HUES64 (cell line): Measurements from ENCODE around the gene LRP6.
"Not testable (repeated sequence)": the region's sequence is repeated elsewhere in the genome, so short reads cannot be mapped to it uniquely, and the experiment has no call there.

Source experiments
- H3K27ac ChIP-seq: 2 replicates; pipeline ENCODE4 v1.7.0; 2013; ENCODE audit warnings: low read depth, low read length, inconsistent platforms
- H3K27me3 ChIP-seq: 2 replicates; pipeline ENCODE4 v1.6.1; 2013; ENCODE audit warnings: mild to moderate bottlenecking, low read length; ENCODE audit not compliant: insufficient read depth
- H3K36me3 ChIP-seq: 2 replicates; pipeline ENCODE4 v1.6.1; 2013; ENCODE audit warnings: mild to moderate bottlenecking, low read length; ENCODE audit not compliant: insufficient read depth
- H3K4me1 ChIP-seq: 2 replicates; pipeline ENCODE4 v1.6.1; 2013; ENCODE audit warnings: mild to moderate bottlenecking, low read length, moderate library complexity; ENCODE audit not compliant: insufficient read depth
- H3K4me3 ChIP-seq: 2 replicates; pipeline ENCODE4 v1.5.1; 2013; ENCODE audit warnings: mild to moderate bottlenecking, low read length, moderate library complexity
- H3K9ac ChIP-seq: 2 replicates; pipeline ENCODE4 v1.6.1; 2013; ENCODE audit warnings: mild to moderate bottlenecking, low read depth, low read length
- H3K9me3 ChIP-seq: 2 replicates; pipeline ENCODE4 v1.6.1; 2013; ENCODE audit warnings: low read depth, low read length; ENCODE audit not compliant: insufficient read depth
- WGBS: fragments of 150-250, 120-280 bp; methylation state at CpG from one replicate; pipeline ENCODE4 v1.1.7; 2013; ENCODE audit warnings: missing lambda C conversion rate; 5-methylcytosine and 5-hydroxymethylcytosine counted together

LRP6 gene

DNA sequence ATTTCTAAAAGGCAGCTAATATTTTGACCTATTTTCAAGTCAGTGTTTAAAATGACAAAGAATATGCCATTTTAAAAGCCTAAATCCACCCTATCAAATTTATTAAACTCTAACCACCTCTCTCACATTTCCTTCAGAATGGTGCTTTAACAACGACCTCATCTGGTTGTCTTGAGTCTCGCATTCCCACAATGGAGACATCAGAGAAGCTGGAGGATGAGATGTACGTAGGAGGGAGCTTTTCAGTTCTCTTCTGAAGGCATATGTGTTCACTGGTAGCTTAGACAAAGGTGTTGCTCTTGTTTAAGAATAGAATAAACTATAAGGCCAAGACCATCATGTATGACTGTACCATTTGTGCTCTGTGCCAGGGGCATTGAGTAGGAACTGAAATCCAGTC, 113.2 kb downstream of the LRP6 start:
- Histone ChIP-seq H3K36me3 (peaks cover 80% of the 10 kb centered on the region), H3K27ac (no peak overlapping the region), H3K9me3 (no peaks in the 10 kb centered on the region), H3K4me3 (no peak overlapping the region), H3K4me1 (no peaks in the 10 kb centered on the region), H3K9ac (no peak overlapping the region), H3K27me3 (no peaks in the 10 kb centered on the region)
- WGBS = 83% methylated on average over 3 of the region's 3 CpGs

DNA sequence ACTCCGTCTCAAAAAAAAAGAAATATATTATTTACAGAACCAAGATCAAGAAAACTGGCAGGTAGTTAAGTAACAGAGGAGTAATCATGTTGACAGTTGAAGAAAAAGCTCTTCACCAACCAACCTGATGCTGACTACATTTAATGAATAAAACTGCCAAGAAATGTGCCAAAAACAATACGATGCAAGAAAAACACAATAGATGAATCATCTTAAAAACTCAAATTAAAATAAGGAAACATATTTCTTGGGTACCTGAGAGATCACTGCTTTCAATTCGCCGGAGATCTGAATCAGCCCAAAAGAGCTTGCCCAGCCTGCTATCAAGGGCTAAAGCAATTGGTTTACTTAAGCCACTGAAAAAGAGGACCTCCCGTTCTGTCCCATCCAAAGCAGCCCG, 119.7 kb downstream of the LRP6 start:
- Histone ChIP-seq H3K9me3 (no peaks in the 10 kb centered on the region), H3K27ac (no peak overlapping the region), H3K9ac (no peak overlapping the region), H3K4me3 (no peak overlapping the region), H3K4me1 (no peaks in the 10 kb centered on the region), H3K27me3 (no peaks in the 10 kb centered on the region), H3K36me3 (peaks cover 72% of the 10 kb centered on the region)
- WGBS = 96% methylated on average over 5 of the region's 6 CpGs

DNA sequence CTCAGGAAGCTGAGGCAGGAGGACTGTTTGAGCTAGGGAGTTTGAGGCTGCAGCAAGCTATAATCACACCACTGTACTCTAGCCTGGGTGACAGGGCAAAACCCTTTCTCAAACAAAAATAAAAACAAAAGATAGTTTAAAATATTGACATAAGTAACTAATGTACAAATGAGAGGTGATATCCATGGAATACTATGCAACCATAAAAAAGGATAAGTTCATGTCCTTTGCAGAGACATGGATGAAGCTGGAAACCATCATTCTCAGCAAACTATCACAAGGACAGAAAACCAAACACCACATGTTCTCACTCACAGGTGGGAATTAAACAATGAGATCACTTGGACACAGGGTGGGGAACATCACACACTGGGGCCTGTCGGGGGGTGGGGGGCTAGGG, 122.3 kb downstream of the LRP6 start:
- H3K27ac ChIP-seq, H3K9me3 ChIP-seq, H3K4me1 ChIP-seq, H3K27me3 ChIP-seq, H3K9ac ChIP-seq, H3K4me3 ChIP-seq: not testable (repeated sequence)
- 100% methylated on average over 1 of the region's 1 CpG for WGBS
- peaks cover 59% of the 10 kb centered on the region for H3K36me3 ChIP-seq

DNA sequence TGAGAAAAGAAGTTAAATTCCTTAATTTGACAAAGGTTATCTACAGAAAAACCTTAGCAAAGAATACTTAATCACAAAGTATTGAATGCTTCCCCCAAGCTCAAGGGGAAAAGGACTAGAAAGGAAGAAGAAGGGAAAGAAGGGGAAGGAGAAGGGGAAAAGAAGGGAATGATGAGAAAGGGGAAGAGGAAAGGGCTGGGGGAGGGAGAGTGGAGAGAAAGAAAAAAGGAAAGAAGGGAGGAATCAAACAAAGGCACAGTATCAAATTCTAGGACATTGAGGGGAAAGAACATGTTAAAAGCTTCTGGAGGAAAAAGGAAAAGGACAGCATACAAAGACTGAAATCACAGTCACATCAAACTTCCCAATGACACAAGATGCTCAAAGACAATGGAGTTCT, 125.8 kb downstream of the LRP6 start:
- Histone ChIP-seq H3K9ac (no peak overlapping the region), H3K27ac (no peak overlapping the region), H3K4me1 (no peaks in the 10 kb centered on the region), H3K9me3 (no peaks in the 10 kb centered on the region), H3K36me3 (peaks cover 55% of the 10 kb centered on the region), H3K27me3 (no peaks in the 10 kb centered on the region), H3K4me3 (no peak overlapping the region)

DNA sequence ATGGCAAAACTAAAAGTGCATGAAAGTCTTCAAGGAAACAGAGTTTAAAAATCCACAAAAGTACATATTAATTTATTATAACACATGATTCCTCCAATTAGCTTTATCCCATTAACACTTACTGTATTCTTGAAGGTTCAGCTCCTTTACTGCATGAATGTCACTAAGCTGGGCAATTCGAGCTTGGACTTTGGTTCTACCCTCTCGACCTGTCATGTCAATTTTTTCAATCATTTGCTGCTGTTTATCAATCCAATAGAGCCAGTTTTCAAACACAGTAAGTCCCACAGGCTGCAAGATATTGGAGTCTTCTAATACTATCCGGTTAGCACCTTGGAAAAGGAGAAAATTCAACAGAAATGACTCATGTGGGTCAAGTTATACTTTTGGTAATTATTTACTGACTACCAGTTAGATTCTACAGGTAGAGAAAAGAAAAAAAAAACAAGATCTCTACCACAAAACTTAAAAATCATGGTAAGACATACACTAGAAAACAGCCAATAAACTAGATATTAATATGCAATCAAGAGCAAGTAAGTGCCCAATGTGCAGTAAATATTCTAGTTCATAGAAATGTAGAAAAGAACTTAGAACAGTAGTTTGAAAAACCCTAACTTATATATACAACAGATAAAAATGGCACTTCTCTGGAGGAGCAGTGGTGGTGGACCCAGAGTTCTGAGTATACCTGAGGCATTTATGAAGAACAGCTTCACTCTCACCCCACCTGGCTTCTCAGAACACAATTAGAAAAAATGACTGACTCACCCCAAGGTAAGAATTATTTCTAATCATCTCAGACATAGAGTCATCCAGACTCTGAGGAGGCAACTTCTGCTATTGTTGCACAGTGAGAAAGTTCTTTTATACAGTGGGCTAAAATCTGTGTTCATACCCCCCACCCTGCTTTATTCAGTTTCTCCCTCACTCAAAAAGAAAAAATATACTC, 128.4 kb downstream of the LRP6 start:
- Histone ChIP-seq H3K27ac (no peak overlapping the region), H3K4me3 (no peak overlapping the region), H3K4me1 (no peaks in the 10 kb centered on the region; the same call in 1 of the 2 replicates), H3K9ac (no peak overlapping the region), H3K36me3 (peaks cover 49% of the 10 kb centered on the region), H3K27me3 (no peaks in the 10 kb centered on the region), H3K9me3 (no peaks in the 10 kb centered on the region)
- 92% methylated on average over 3 of the region's 3 CpGs for WGBS

DNA sequence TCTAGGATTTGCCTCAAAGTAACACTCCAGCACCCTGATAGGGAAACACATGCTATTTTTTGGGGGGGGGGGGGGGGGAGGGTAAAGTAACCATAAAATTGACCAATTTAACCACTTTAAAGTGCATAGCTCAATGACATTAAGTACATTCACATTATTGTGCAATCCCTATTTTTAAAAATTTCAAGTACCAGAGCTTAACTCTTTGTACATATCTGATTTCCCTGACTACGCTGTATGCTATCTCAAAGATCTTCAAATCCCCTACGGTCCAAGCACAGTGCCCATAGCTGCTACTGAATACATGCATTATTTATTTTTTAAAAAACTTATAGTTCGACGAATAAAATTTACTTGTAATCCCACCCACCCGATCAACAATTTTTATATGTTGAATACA, 133.1 kb downstream of the LRP6 start:
- WGBS = 97% methylated on average over 2 of the region's 5 CpGs
- H3K27me3 ChIP-seq = no peaks in the 10 kb centered on the region
- no peak overlapping the region for H3K27ac ChIP-seq
- no peaks in the 10 kb centered on the region for H3K9me3 ChIP-seq
- H3K9ac ChIP-seq = no peak overlapping the region
- H3K4me3 ChIP-seq = no peak overlapping the region
- H3K36me3 ChIP-seq = peaks cover 71% of the 10 kb centered on the region
- H3K4me1 ChIP-seq = no peaks in the 10 kb centered on the region; the same call in 1 of the 2 replicates

DNA sequence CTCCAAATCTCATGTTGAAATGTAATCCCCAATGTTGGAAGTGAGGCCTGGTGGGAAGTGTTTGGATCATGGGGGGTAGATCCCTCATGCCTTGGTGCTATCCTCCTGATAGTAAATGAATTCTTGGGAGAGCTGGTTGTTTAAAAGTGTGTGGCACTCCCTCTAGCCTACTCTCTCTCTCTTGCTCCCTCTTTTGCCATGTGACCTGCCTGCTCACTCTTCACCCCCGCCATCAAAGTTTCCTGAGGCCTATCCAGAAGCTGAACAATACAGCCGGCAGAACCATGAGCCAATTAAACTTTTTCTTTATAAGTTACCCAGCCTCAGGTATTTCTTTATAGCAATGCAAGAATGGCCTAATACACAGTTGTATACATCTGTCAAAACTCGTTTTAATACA, 133.6 kb downstream of the LRP6 start:
- no peaks in the 10 kb centered on the region for H3K27me3 ChIP-seq
- no peaks in the 10 kb centered on the region; the same call in 1 of the 2 replicates for H3K4me1 ChIP-seq
- H3K4me3 ChIP-seq = no peak overlapping the region
- H3K9ac ChIP-seq = no peak overlapping the region
- H3K9me3 ChIP-seq = no peaks in the 10 kb centered on the region
- WGBS = 60% methylated on average over 2 of the region's 3 CpGs
- no peak overlapping the region for H3K27ac ChIP-seq
- H3K36me3 ChIP-seq = peaks cover 71% of the 10 kb centered on the region

DNA sequence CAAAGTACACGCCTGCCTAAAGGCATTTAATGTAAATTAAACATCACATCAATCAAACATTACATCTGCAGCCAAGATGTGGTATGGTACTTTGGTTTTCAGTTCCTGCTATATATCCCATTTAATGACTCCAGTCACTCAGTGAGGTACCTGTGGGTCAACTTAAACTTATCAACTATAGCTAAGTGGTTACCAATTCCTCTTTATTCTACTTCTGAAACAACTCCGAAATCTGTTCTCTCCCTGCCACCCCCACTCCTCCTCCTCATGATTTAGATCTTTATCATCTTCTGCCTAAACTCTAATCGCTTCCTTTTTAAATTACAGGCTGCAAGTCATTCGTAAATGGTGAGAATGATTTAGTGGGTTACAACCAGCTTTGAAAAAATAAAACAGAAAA, 138.2 kb downstream of the LRP6 start:
- WGBS = 95% methylated on average over 3 of the region's 4 CpGs
- Histone ChIP-seq H3K4me3 (no peak overlapping the region), H3K9me3 (no peaks in the 10 kb centered on the region), H3K27me3 (no peaks in the 10 kb centered on the region), H3K36me3 (peaks cover 87% of the 10 kb centered on the region), H3K4me1 (no peaks in the 10 kb centered on the region), H3K27ac (no peak overlapping the region), H3K9ac (no peak overlapping the region)

DNA sequence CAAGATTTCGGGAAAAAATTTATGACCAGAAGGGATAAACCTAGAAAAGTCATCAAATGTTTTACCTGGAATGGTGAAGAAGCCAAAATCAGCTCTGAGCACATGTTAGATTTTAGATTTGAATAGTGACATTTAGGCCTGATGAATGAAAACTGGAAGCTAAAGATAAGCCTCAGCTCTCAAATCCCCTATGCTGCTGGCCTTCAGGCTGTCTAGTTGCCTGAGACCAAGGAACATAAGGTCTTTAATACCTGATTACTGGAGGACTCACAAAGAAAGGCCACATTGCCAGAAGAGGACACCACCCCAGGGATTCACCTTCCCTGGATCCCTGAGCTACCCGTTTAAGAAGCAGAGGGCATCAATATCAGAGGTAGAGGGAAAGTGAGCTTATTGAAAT, 139.5 kb downstream of the LRP6 start:
- H3K27me3 ChIP-seq = no peaks in the 10 kb centered on the region
- H3K9me3 ChIP-seq = no peaks in the 10 kb centered on the region
- WGBS = 90% methylated on average over 2 of the region's 2 CpGs
- no peak overlapping the region for H3K27ac ChIP-seq
- no peak overlapping the region for H3K4me3 ChIP-seq
- no peak overlapping the region for H3K9ac ChIP-seq
- peaks cover 94% of the 10 kb centered on the region for H3K36me3 ChIP-seq
- H3K4me1 ChIP-seq = no peaks in the 10 kb centered on the region

DNA sequence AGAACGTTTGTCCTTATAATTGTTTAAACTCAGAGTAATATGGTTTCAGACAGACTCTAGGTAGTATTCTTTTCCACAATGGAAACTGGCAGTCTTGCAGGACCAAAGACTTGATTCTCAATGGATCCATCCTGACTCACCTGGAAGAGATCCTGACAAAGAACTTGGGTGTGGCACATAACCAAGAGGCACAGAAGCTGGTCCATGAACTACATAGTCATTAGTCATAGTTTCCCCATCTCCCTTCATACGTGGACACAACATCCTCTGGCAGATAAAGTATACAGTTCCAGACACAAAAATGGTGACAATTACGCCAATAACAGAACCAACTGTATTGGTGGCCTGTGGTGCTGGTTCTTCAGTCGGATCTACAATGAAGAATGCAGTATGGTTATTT, 140.3 kb downstream of the LRP6 start:
- Histone ChIP-seq H3K27ac (no peak overlapping the region), H3K4me3 (no peak overlapping the region), H3K4me1 (no peaks in the 10 kb centered on the region), H3K36me3 (peaks cover 94% of the 10 kb centered on the region), H3K9ac (no peak overlapping the region), H3K9me3 (no peaks in the 10 kb centered on the region), H3K27me3 (no peaks in the 10 kb centered on the region)
- WGBS = 95% methylated on average over 3 of the region's 4 CpGs

DNA sequence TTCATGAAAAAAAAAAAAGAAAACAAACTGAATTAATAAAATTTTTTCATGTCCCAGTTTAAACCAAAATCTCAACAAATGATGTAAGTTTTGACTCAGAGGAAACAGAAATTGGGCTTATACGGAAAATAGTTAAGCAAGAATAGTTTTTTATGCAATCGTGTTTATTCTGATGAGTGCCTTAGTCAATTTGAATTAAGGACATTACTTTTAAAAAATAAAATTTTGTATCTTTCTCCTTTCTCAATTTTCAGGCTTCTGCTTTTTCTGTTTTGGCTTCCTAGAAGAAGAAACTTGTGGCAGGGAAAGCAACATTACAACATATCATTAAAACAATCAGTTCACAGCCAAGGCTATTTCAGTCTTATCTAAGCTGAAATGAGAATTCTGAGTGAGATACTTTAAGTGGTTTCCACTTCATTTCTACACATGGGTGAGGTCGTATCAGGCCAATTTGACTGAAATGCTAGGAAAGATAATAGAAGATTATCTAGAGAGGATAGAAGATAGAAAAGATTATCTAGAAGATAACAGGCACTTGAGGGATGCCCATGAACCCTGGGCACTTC, 143.7 kb downstream of the LRP6 start:
- Histone ChIP-seq H3K4me3 (no peak overlapping the region), H3K27me3 (no peaks in the 10 kb centered on the region), H3K9me3 (no peaks in the 10 kb centered on the region), H3K9ac (no peak overlapping the region), H3K4me1 (no peaks in the 10 kb centered on the region), H3K36me3 (peaks cover 94% of the 10 kb centered on the region), H3K27ac (no peak overlapping the region)
- WGBS = 94% methylated on average over 3 of the region's 3 CpGs
